ENCODE results near the gene SNAP47.

- TF ChIP-seq REST (IDR thresholded peaks at IDR 0.05; ENCODE audit: insufficient read depth in 1 of 2, low read depth in 2 of 2, low read length in 2 of 2) (no peak), SIN3A (IDR thresholded peaks at IDR 0.05; ENCODE audit: borderline replicate concordance, insufficient read depth, low read length) (no peak)
These were observed 11.4 kb downstream of the SNAP47 start for GRCh38 chr1:227746676-227747075.

Data from PFSK-1 (cell line).